WTC11 (cell line): Measurements from ENCODE around the gene DEFB114. TPM values are rescaled to one million over a fixed set of nuclear protein-coding genes. Genes with fewer than 3 reads are reported as not detected.

Source experiments
- ATAC-seq: fragments of 200-7000 bp; cut with Tn5 transposase; 2 replicates; pipeline ENCODE4 v1.10.0; 2021; ENCODE audit warnings: mild to moderate bottlenecking, moderate library complexity
- CTCF ChIA-PET: fragments of 300-600 bp; sonication (Branson Sonifier 250); formaldehyde crosslinking; loops from one replicate; lab custom pipeline; 2021; ENCODE audit warnings: antibody characterized with exemption; lab: Charles Lee
- POLR2A ChIA-PET: fragments of 350-600 bp; sonication (Branson Sonifier 250); formaldehyde crosslinking; loops from one replicate; lab custom pipeline; 2021; ENCODE audit warnings: antibody characterized with exemption; lab: Charles Lee
- DNase-seq: peaks from one replicate; pipeline ENCODE4 v3.0.0; 2021; ENCODE audit warnings: low spot score
- H3K27ac Mint-ChIP-seq: 2 replicates; pipeline ENCODE4 v1.8.0; 2021; ENCODE audit warnings: mixed read lengths
- H3K27me3 Mint-ChIP-seq: 2 replicates; pipeline ENCODE4 v1.8.0; 2021; ENCODE audit warnings: low read depth, mild to moderate bottlenecking, moderate library complexity, mixed read lengths
- H3K36me3 Mint-ChIP-seq: 2 replicates; pipeline ENCODE4 v1.8.0; 2021; ENCODE audit warnings: mixed read lengths
- H3K4me1 Mint-ChIP-seq: 2 replicates; pipeline ENCODE4 v1.8.0; 2022; ENCODE audit warnings: mixed read lengths
- H3K4me3 Mint-ChIP-seq: 2 replicates; pipeline ENCODE4 v1.8.0; 2021; ENCODE audit warnings: mild to moderate bottlenecking, moderate library complexity, mixed read lengths
- H3K9me3 Mint-ChIP-seq: 2 replicates; pipeline ENCODE4 v1.8.0; 2021; ENCODE audit warnings: mixed read lengths
- ESRRA ChIP-seq: sonication (generic); formaldehyde crosslinking; IDR thresholded peaks from 2 replicates; pipeline ENCODE4 v1.8.1; 2022; ENCODE audit warnings: mild to moderate bottlenecking, missing genetic modification reagents, borderline replicate concordance
- GTF2I ChIP-seq: fragments of 250-450 bp; sonication (Bioruptor Pico); conservative IDR thresholded peaks from 2 replicates; pipeline ENCODE4 v1.4.0; 2021; ENCODE audit warnings: mild to moderate bottlenecking
- NR2C2 ChIP-seq: sonication (generic); formaldehyde crosslinking; IDR thresholded peaks from 2 replicates; pipeline ENCODE4 v1.8.0; 2022; ENCODE audit warnings: mild to moderate bottlenecking, missing genetic modification reagents
- TP53 ChIP-seq: sonication (generic); formaldehyde crosslinking; IDR thresholded peaks from 2 replicates; pipeline ENCODE4 v1.8.1; 2023; ENCODE audit warnings: mild to moderate bottlenecking, missing genetic modification reagents
- ZNF138 ChIP-seq: sonication (generic); formaldehyde crosslinking; conservative IDR thresholded peaks from 2 replicates; pipeline ENCODE4 v1.8.1; 2022; ENCODE audit warnings: mild to moderate bottlenecking, moderate library complexity, missing genetic modification reagents
- total RNA-seq: library from RNA; stranded (reverse); gene quantifications from 3 replicates; pipeline ENCODE4 v1.2.3, GENCODE V29; 2021
- TF ChIP-seq, protein P1 (sequence below): sonication (generic); formaldehyde crosslinking; conservative IDR thresholded peaks from 2 replicates; pipeline ENCODE4 v1.8.1; 2023; ENCODE audit warnings: mild to moderate bottlenecking, low read depth, missing genetic modification reagents, moderate library complexity
- TF ChIP-seq, protein P2 (sequence below): sonication (generic); formaldehyde crosslinking; IDR thresholded peaks from 2 replicates; pipeline ENCODE4 v1.8.0; 2022; ENCODE audit warnings: mild to moderate bottlenecking, missing genetic modification reagents
- TF ChIP-seq, protein P3 (sequence below): fragments of 250-450 bp; sonication (Bioruptor Pico); IDR thresholded peaks from 2 replicates; pipeline ENCODE4 v2.1.2; 2022; ENCODE audit warnings: mild to moderate bottlenecking, moderate library complexity
- TF ChIP-seq, protein P4 (sequence below): sonication (generic); formaldehyde crosslinking; IDR thresholded peaks from 2 replicates; pipeline ENCODE4 v1.8.1; 2023; ENCODE audit warnings: mild to moderate bottlenecking, missing genetic modification reagents, moderate library complexity
- TF ChIP-seq, protein P5 (sequence below): sonication (generic); formaldehyde crosslinking; IDR thresholded peaks from 2 replicates; pipeline ENCODE4 v1.8.1; 2022; ENCODE audit warnings: low read depth, missing genetic modification reagents, borderline replicate concordance
- TF ChIP-seq, protein P6 (sequence below): sonication (generic); formaldehyde crosslinking; IDR thresholded peaks from 2 replicates; pipeline ENCODE4 v1.8.0; 2022; ENCODE audit warnings: mild to moderate bottlenecking, missing genetic modification reagents
- TF ChIP-seq, protein P7 (sequence below): sonication (generic); formaldehyde crosslinking; IDR thresholded peaks from 2 replicates; pipeline ENCODE4 v1.8.1; 2023; ENCODE audit warnings: mild to moderate bottlenecking, missing genetic modification reagents
- TF ChIP-seq, protein P8 (sequence below): sonication (generic); formaldehyde crosslinking; IDR thresholded peaks from 2 replicates; pipeline ENCODE4 v1.8.0; 2023; ENCODE audit warnings: missing genetic modification reagents, mild to moderate bottlenecking, borderline replicate concordance
- TF ChIP-seq, protein P9 (sequence below): sonication (generic); formaldehyde crosslinking; IDR thresholded peaks from 2 replicates; pipeline ENCODE4 v1.8.0; 2023; ENCODE audit warnings: missing genetic modification reagents

Gene DEFB114
- total RNA-seq, 1 experiment from 2014 or later = not detected

DNA sequence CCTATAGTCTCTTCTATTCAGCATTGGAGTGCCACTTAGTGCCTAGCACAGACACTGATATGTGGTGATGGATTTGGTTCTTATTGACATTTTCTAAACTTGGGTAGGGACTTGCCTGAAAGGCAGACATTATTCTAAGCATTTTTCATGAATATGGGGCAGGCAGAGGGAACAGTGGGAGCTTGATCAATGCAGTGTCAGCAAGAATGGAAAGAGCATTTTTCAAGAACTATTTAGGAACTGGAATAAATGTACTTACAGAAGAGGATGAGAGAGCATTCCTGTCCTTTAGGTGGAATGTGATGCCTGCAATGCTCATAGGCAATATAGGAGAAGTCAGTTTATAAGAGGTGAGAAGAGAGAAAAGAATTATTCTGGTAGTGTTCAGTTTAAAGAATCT, 26.2 kb downstream of the DEFB114 start:
- no peaks in the 10 kb centered on the region for H3K9me3 Mint-ChIP-seq
- ATAC-seq = no peak

DNA sequence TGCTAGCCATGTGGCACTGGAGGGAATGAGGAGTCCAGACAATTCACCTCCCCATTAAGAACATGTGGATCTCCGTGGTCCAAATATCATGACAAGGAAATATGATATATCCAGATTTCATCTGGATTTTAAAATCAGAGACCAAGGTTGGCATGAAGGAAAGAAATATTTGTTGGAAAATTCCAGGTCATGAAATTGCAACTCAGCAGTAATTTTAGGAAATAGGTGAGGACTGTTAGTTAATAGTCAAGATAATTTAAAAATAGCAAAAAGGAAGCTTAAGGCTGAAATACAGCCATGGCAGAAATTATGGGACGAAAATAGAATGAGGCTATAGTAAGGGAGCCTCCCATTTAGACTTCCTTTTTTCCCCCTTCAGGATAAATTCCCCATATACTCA, 26.9 kb downstream of the DEFB114 start:
- DNase-seq (no peak), ATAC-seq (no peak)
- Mint-ChIP-seq H3K4me1 (no peaks in the 10 kb centered on the region), H3K4me3 (no peak overlapping the region), H3K27ac (no peak overlapping the region), H3K36me3 (no peaks in the 10 kb centered on the region), H3K27me3 (no peaks in the 10 kb centered on the region), H3K9me3 (no peaks in the 10 kb centered on the region)
- ChIA-PET POLR2A (no interaction called here), CTCF (no interaction called here)
- TF ChIP-seq ESRRA (CRISPR knock-in tag) = no peak
- TF ChIP-seq, protein P1, sequence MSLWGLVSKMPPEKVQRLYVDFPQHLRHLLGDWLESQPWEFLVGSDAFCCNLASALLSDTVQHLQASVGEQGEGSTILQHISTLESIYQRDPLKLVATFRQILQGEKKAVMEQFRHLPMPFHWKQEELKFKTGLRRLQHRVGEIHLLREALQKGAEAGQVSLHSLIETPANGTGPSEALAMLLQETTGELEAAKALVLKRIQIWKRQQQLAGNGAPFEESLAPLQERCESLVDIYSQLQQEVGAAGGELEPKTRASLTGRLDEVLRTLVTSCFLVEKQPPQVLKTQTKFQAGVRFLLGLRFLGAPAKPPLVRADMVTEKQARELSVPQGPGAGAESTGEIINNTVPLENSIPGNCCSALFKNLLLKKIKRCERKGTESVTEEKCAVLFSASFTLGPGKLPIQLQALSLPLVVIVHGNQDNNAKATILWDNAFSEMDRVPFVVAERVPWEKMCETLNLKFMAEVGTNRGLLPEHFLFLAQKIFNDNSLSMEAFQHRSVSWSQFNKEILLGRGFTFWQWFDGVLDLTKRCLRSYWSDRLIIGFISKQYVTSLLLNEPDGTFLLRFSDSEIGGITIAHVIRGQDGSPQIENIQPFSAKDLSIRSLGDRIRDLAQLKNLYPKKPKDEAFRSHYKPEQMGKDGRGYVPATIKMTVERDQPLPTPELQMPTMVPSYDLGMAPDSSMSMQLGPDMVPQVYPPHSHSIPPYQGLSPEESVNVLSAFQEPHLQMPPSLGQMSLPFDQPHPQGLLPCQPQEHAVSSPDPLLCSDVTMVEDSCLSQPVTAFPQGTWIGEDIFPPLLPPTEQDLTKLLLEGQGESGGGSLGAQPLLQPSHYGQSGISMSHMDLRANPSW (CRISPR knock-in tag) = no peak
- TF ChIP-seq, protein P2, sequence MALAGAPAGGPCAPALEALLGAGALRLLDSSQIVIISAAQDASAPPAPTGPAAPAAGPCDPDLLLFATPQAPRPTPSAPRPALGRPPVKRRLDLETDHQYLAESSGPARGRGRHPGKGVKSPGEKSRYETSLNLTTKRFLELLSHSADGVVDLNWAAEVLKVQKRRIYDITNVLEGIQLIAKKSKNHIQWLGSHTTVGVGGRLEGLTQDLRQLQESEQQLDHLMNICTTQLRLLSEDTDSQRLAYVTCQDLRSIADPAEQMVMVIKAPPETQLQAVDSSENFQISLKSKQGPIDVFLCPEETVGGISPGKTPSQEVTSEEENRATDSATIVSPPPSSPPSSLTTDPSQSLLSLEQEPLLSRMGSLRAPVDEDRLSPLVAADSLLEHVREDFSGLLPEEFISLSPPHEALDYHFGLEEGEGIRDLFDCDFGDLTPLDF (CRISPR knock-in tag) = no peak
- TF ChIP-seq, protein P3, sequence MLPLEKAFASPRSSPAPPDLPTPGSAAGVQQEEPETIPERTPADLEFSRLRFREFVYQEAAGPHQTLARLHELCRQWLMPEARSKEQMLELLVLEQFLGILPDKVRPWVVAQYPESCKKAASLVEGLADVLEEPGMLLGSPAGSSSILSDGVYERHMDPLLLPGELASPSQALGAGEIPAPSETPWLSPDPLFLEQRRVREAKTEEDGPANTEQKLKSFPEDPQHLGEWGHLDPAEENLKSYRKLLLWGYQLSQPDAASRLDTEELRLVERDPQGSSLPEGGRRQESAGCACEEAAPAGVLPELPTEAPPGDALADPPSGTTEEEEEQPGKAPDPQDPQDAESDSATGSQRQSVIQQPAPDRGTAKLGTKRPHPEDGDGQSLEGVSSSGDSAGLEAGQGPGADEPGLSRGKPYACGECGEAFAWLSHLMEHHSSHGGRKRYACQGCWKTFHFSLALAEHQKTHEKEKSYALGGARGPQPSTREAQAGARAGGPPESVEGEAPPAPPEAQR (CRISPR knock-in tag) = no peak
- no peak for TF ChIP-seq TP53
- no peak for TF ChIP-seq ZNF138 (CRISPR knock-in tag)
- TF ChIP-seq, protein P4, sequence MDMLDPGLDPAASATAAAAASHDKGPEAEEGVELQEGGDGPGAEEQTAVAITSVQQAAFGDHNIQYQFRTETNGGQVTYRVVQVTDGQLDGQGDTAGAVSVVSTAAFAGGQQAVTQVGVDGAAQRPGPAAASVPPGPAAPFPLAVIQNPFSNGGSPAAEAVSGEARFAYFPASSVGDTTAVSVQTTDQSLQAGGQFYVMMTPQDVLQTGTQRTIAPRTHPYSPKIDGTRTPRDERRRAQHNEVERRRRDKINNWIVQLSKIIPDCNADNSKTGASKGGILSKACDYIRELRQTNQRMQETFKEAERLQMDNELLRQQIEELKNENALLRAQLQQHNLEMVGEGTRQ (CRISPR knock-in tag) = no peak
- no peak for TF ChIP-seq NR2C2 (CRISPR knock-in tag)
- TF ChIP-seq, protein P5, sequence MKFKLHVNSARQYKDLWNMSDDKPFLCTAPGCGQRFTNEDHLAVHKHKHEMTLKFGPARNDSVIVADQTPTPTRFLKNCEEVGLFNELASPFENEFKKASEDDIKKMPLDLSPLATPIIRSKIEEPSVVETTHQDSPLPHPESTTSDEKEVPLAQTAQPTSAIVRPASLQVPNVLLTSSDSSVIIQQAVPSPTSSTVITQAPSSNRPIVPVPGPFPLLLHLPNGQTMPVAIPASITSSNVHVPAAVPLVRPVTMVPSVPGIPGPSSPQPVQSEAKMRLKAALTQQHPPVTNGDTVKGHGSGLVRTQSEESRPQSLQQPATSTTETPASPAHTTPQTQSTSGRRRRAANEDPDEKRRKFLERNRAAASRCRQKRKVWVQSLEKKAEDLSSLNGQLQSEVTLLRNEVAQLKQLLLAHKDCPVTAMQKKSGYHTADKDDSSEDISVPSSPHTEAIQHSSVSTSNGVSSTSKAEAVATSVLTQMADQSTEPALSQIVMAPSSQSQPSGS (CRISPR knock-in tag) = no peak
- TF ChIP-seq, protein P6, sequence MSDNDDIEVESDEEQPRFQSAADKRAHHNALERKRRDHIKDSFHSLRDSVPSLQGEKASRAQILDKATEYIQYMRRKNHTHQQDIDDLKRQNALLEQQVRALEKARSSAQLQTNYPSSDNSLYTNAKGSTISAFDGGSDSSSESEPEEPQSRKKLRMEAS (CRISPR knock-in tag) = no peak
- TF ChIP-seq, protein P7, sequence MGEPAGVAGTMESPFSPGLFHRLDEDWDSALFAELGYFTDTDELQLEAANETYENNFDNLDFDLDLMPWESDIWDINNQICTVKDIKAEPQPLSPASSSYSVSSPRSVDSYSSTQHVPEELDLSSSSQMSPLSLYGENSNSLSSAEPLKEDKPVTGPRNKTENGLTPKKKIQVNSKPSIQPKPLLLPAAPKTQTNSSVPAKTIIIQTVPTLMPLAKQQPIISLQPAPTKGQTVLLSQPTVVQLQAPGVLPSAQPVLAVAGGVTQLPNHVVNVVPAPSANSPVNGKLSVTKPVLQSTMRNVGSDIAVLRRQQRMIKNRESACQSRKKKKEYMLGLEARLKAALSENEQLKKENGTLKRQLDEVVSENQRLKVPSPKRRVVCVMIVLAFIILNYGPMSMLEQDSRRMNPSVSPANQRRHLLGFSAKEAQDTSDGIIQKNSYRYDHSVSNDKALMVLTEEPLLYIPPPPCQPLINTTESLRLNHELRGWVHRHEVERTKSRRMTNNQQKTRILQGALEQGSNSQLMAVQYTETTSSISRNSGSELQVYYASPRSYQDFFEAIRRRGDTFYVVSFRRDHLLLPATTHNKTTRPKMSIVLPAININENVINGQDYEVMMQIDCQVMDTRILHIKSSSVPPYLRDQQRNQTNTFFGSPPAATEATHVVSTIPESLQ (CRISPR knock-in tag) = no peak
- TF ChIP-seq, all 79 proteins: peak for 0

More for the DNA sequence above, 26.2 kb downstream of the DEFB114 start:
- no peak for DNase-seq
- H3K36me3 Mint-ChIP-seq = no peaks in the 10 kb centered on the region
- H3K27ac Mint-ChIP-seq = no peak overlapping the region
- TF ChIP-seq GTF2I = no peak
- TF ChIP-seq, protein P8, sequence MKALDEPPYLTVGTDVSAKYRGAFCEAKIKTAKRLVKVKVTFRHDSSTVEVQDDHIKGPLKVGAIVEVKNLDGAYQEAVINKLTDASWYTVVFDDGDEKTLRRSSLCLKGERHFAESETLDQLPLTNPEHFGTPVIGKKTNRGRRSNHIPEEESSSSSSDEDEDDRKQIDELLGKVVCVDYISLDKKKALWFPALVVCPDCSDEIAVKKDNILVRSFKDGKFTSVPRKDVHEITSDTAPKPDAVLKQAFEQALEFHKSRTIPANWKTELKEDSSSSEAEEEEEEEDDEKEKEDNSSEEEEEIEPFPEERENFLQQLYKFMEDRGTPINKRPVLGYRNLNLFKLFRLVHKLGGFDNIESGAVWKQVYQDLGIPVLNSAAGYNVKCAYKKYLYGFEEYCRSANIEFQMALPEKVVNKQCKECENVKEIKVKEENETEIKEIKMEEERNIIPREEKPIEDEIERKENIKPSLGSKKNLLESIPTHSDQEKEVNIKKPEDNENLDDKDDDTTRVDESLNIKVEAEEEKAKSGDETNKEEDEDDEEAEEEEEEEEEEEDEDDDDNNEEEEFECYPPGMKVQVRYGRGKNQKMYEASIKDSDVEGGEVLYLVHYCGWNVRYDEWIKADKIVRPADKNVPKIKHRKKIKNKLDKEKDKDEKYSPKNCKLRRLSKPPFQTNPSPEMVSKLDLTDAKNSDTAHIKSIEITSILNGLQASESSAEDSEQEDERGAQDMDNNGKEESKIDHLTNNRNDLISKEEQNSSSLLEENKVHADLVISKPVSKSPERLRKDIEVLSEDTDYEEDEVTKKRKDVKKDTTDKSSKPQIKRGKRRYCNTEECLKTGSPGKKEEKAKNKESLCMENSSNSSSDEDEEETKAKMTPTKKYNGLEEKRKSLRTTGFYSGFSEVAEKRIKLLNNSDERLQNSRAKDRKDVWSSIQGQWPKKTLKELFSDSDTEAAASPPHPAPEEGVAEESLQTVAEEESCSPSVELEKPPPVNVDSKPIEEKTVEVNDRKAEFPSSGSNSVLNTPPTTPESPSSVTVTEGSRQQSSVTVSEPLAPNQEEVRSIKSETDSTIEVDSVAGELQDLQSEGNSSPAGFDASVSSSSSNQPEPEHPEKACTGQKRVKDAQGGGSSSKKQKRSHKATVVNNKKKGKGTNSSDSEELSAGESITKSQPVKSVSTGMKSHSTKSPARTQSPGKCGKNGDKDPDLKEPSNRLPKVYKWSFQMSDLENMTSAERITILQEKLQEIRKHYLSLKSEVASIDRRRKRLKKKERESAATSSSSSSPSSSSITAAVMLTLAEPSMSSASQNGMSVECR (CRISPR knock-in tag) = no peak
- TF ChIP-seq, protein P9, sequence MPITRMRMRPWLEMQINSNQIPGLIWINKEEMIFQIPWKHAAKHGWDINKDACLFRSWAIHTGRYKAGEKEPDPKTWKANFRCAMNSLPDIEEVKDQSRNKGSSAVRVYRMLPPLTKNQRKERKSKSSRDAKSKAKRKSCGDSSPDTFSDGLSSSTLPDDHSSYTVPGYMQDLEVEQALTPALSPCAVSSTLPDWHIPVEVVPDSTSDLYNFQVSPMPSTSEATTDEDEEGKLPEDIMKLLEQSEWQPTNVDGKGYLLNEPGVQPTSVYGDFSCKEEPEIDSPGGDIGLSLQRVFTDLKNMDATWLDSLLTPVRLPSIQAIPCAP (CRISPR knock-in tag) = no peak
- ChIA-PET CTCF (no interaction called here), POLR2A (no interaction called here)
- H3K4me3 Mint-ChIP-seq = no peak overlapping the region
- H3K4me1 Mint-ChIP-seq = no peaks in the 10 kb centered on the region
- no peaks in the 10 kb centered on the region for H3K27me3 Mint-ChIP-seq
